Ascending aorta (tissue), 2 donors: ENCODE results near the gene NRL. TPM values are rescaled to one million over a fixed set of nuclear protein-coding genes. Genes with fewer than 3 reads are reported as not detected.

ENCODE experiments used
- DNase-seq, 2 donors: peaks; one replicate each; pipeline ENCODE4 v3.0.0-alpha.2; 2019; ENCODE audit warnings: low spot score in 2 of 2
- H3K27ac ChIP-seq, 2 donors: fragments of 200-600 bp; sonication (generic); one replicate each; pipeline ENCODE4 v1.5.1; 2016 to 2017; ENCODE audit warnings: mild to moderate bottlenecking in 1 of 2
- H3K27me3 ChIP-seq: fragments of 200-600 bp; sonication (generic); one replicate; pipeline ENCODE4 v1.5.1; 2017
- H3K36me3 ChIP-seq, 2 donors: fragments of 200-600 bp; sonication (generic); one replicate each; pipeline ENCODE4 v1.5.1; 2016
- H3K4me1 ChIP-seq, 2 donors: fragments of 200-600 bp; sonication (generic); one replicate each; pipeline ENCODE4 v1.5.1; 2016 to 2017; ENCODE audit warnings: mild to moderate bottlenecking in 1 of 2
- H3K4me3 ChIP-seq, 2 donors: fragments of 200-600 bp; sonication (generic); one replicate each; pipeline ENCODE4 v1.5.1; 2016 to 2017; ENCODE audit warnings: mild to moderate bottlenecking in 1 of 2
- H3K9me3 ChIP-seq, 2 donors: fragments of 200-600 bp; sonication (generic); one replicate each; pipeline ENCODE4 v1.5.1; 2016
- CTCF ChIP-seq, 3 experiments: fragments of 200-600 bp in 2 of 3; fragments of 450-650 bp in 1 of 3; sonication (generic) in 2 of 3; IDR thresholded peaks; one replicate each; pipeline ENCODE4 v1.5.1; 2016 to 2019; ENCODE audit warnings: antibody characterized with exemption in 3 of 3, mild to moderate bottlenecking in 1 of 3, moderate library complexity in 1 of 3
- intact Hi-C: fragments of 100-400 bp; cut with DNase I; formaldehyde crosslinking; loops from one replicate; pipeline ENCODE4 v1.15.1; 2023
- total RNA-seq: library from RNA; depleted of rRNA; stranded (reverse); fragments of >200 nt; gene quantifications from one replicate; pipeline ENCODE4 v1.1.0, GENCODE V29; 2016

The NRL gene
- total RNA-seq, 1 donor from 2014 or later, result not detected

- Histone ChIP-seq H3K9me3 (no peaks in the 10 kb centered on the region), H3K4me3 (peak overlapping the region; percentile 74 to 82), H3K4me1 (peaks cover 4% of the 10 kb centered on the region in 2 donors), H3K27me3 (no peaks in the 10 kb centered on the region), H3K36me3 (no peaks in the 10 kb centered on the region), H3K27ac (no peak overlapping the region)
- intact Hi-C loops, result no loop called here
- no peak for DNase-seq
- TF ChIP-seq CTCF (IDR thresholded peaks at IDR 0.05), result no peak
Observed at GRCh38 chr14:24081739-24082211, 33.0 kb downstream of the NRL start.

GRCh38 chr14:24080888-24081738, 33.6 kb downstream of the NRL start:
- Histone ChIP-seq H3K27ac (no peak overlapping the region), H3K27me3 (no peaks in the 10 kb centered on the region), H3K4me3 (peak overlapping the region; percentile 74 to 82), H3K36me3 (no peaks in the 10 kb centered on the region), H3K9me3 (no peaks in the 10 kb centered on the region), H3K4me1 (peaks cover 4% of the 10 kb centered on the region in 2 donors)
- no peak for TF ChIP-seq CTCF (IDR thresholded peaks at IDR 0.05)
- intact Hi-C loops, result no loop called here
- peak in 1 of 2 donors; percentile 74 for DNase-seq

GRCh38 chr14:24080142-24080530, 34.6 kb downstream of the NRL start:
- no peak overlapping the region for H3K27ac ChIP-seq
- H3K4me3 ChIP-seq, result no peak overlapping the region
- no peaks in the 10 kb centered on the region for H3K9me3 ChIP-seq
- H3K36me3 ChIP-seq, result no peaks in the 10 kb centered on the region
- TF ChIP-seq CTCF (IDR thresholded peaks at IDR 0.05), result no peak
- no peak for DNase-seq
- no peaks in the 10 kb centered on the region for H3K27me3 ChIP-seq
- peaks cover 4% of the 10 kb centered on the region in 2 donors for H3K4me1 ChIP-seq
- intact Hi-C loops, result no loop called here

GRCh38 chr14:24079491-24080141, 35.1 kb downstream of the NRL start:
- no peaks in the 10 kb centered on the region for H3K27me3 ChIP-seq
- H3K4me3 ChIP-seq, result no peak overlapping the region
- no peak for TF ChIP-seq CTCF (IDR thresholded peaks at IDR 0.05)
- no peaks in the 10 kb centered on the region for H3K9me3 ChIP-seq
- no peaks in the 10 kb centered on the region for H3K36me3 ChIP-seq
- peaks cover 4% of the 10 kb centered on the region in 2 donors for H3K4me1 ChIP-seq
- intact Hi-C loops, result no loop called here
- DNase-seq, result no peak
- no peak overlapping the region for H3K27ac ChIP-seq

GRCh38 chr14:24078146-24078545, 36.6 kb downstream of the NRL start:
- Histone ChIP-seq H3K4me3 (no peak overlapping the region), H3K27me3 (no peaks in the 10 kb centered on the region), H3K27ac (no peak overlapping the region), H3K9me3 (no peaks in the 10 kb centered on the region), H3K4me1 (peaks cover 4% of the 10 kb centered on the region in 2 donors), H3K36me3 (no peaks in the 10 kb centered on the region)
- no peak for DNase-seq
- TF ChIP-seq CTCF (IDR thresholded peaks at IDR 0.05), result no peak
- intact Hi-C loops, result no loop called here
